Neural cell (in vitro differentiated cells): Measurements from ENCODE around the gene ZBED4. TPM values are rescaled to one million over a fixed set of nuclear protein-coding genes. Genes with fewer than 3 reads are reported as not detected.

Source experiments
- H2AFZ ChIP-seq: fragments of 200-600, 300-800 bp; sonication (generic), shearing (Covaris generic); 2 replicates; pipeline ENCODE4 v1.6.0; 2014; ENCODE audit warnings: low read depth, mild to moderate bottlenecking, antibody characterized with exemption, low read length, moderate library complexity
- H3F3A ChIP-seq: fragments of 200-600 bp; shearing (Covaris generic); 2 replicates; pipeline ENCODE4 v1.6.1; 2016; ENCODE audit warnings: mild to moderate bottlenecking, moderate library complexity, mixed read lengths, antibody characterized with exemption, low read length; ENCODE audit not compliant: insufficient read depth, poor library complexity, severe bottlenecking
- H3K27ac ChIP-seq: fragments of 200-600, 300-800 bp; sonication (generic), shearing (Covaris generic); 2 replicates; pipeline ENCODE4 v1.5.1; 2014; ENCODE audit warnings: mild to moderate bottlenecking, low read length, moderate library complexity
- H3K27me3 ChIP-seq: fragments of 300-800, 200-600 bp; sonication (generic), shearing (Covaris generic); 2 replicates; pipeline ENCODE4 v1.6.0; 2014; ENCODE audit warnings: mild to moderate bottlenecking, low read depth, low read length, moderate library complexity; ENCODE audit not compliant: insufficient read depth
- H3K36me3 ChIP-seq: fragments of 300-800, 200-600 bp; sonication (generic), shearing (Covaris generic); 2 replicates; pipeline ENCODE4 v1.5.1; 2014; ENCODE audit warnings: mild to moderate bottlenecking, antibody characterized with exemption, low read length, moderate library complexity; ENCODE audit not compliant: insufficient read depth
- H3K4me2 ChIP-seq: fragments of 300-800, 200-600 bp; sonication (generic), shearing (Covaris generic); 2 replicates; pipeline ENCODE4 v1.6.0; 2014; ENCODE audit warnings: mild to moderate bottlenecking, low read length
- H3K4me3 ChIP-seq: fragments of 300-800, 200-600 bp; sonication (generic), shearing (Covaris generic); 2 replicates; pipeline ENCODE4 v1.5.1; 2014; ENCODE audit warnings: mild to moderate bottlenecking, low read length, moderate library complexity
- H3K79me2 ChIP-seq: fragments of 200-600 bp; shearing (Covaris generic); replicated peaks from 2 replicates; pipeline ENCODE4 v1.6.0; 2014; ENCODE audit warnings: mild to moderate bottlenecking, low read length, moderate library complexity; ENCODE audit not compliant: insufficient read depth
- H3K9ac ChIP-seq: fragments of 300-800, 200-600 bp; sonication (generic), shearing (Covaris generic); 2 replicates; pipeline ENCODE4 v1.6.1; 2016; ENCODE audit warnings: mild to moderate bottlenecking, low read length, mixed read lengths
- H3K9me2 ChIP-seq: fragments of 200-600 bp; shearing (Covaris generic); 2 replicates; pipeline ENCODE4 v1.6.1; 2016; ENCODE audit warnings: mild to moderate bottlenecking, low read length, mixed read lengths; ENCODE audit not compliant: insufficient read depth
- H3K9me3 ChIP-seq: fragments of 200-600, 300-800 bp; sonication (generic), shearing (Covaris generic); 2 replicates; pipeline ENCODE4 v1.6.1; 2016; ENCODE audit warnings: mild to moderate bottlenecking, mixed run types, low read length, moderate library complexity, mixed read lengths
- H4K20me1 ChIP-seq: fragments of 200-600 bp; shearing (Covaris generic); 2 replicates; pipeline ENCODE4 v1.6.1; 2016; ENCODE audit warnings: mild to moderate bottlenecking, mixed run types; ENCODE audit not compliant: insufficient read depth
- EZH2 ChIP-seq: fragments of 200-600, 300-800 bp; shearing (Covaris generic), sonication (generic); IDR thresholded peaks from 2 replicates; pipeline ENCODE4 v1.6.1; 2014; ENCODE audit warnings: antibody characterized with exemption, low read length, borderline replicate concordance, mild to moderate bottlenecking; ENCODE audit not compliant: insufficient read depth, poor library complexity, severe bottlenecking
- MXI1 ChIP-seq: fragments of 450-650 bp; conservative IDR thresholded peaks from 2 replicates; pipeline ENCODE4 v1.6.1; 2014; ENCODE audit warnings: antibody characterized with exemption, mild to moderate bottlenecking; ENCODE audit not compliant: poor library complexity, severe bottlenecking
- RAD21 ChIP-seq: fragments of 450-650 bp; conservative IDR thresholded peaks from 2 replicates; pipeline ENCODE4 v1.6.1; 2014; ENCODE audit warnings: antibody characterized with exemption, mild to moderate bottlenecking, moderate library complexity
- SMC3 ChIP-seq: fragments of 450-650 bp; conservative IDR thresholded peaks from 2 replicates; pipeline ENCODE4 v1.6.1; 2014; ENCODE audit warnings: antibody characterized with exemption, mild to moderate bottlenecking, moderate library complexity; ENCODE audit not compliant: poor library complexity
- TAF1 ChIP-seq: IDR thresholded peaks from 2 replicates; pipeline ENCODE4 v1.6.1; 2012; ENCODE audit warnings: low read depth
- polyA plus RNA-seq: library from polyadenylated mRNA; depleted of rRNA; stranded (reverse); fragments of >200 nt; gene quantifications from 2 replicates; pipeline ENCODE4 v1.2.3, GENCODE V29; 2014
- TF ChIP-seq, protein P1 (sequence below): IDR thresholded peaks from 2 replicates; pipeline ENCODE4 v1.6.1; 2012; ENCODE audit warnings: borderline replicate concordance

ZBED4 gene
- polyA plus RNA-seq, 1 donor from 2014 or later, result 15.0 TPM

- H3K27ac ChIP-seq, result no peak overlapping the region
These were observed 18.7 kb downstream of the ZBED4 start for GRCh38 chr22:49872347-49872746.

DNA sequence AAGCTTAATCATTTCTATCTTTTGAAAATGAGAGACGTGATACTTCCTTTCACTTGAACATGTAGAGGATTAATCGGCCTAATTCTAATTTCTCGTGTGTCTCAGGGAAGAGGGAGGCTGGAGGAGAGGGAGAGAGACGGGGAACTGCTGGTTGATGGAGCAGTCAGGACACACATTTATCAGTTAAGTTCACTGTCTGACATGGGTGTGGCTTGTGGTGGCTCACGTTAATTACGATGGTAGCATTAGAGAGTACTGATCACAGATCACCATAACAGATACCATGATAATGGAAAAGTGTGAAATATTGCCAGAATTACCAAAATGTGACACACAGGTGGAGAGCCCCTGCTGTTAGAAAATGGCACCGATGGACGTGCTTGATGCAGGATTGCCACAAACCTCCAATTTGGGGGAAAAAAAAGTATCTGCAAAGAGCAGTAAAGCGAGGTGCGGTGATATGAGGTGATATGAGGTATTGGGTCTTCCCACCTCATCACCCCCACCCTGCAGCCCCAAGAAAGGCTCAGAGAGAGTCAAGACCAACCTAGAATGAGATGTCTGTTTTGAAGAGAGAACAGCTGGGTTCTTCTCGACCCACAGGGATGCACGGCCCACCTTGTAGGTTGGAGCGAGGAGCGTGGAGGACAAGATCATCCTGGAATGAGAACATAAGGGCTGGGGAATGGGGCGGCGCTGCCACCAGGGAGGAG, 19.7 kb downstream of the ZBED4 start:
- Histone ChIP-seq H3K27me3 (no peaks in the 10 kb centered on the region), H3K4me2 (no peak overlapping the region), H3K27ac (no peak overlapping the region), H3K79me2 (peaks cover 82% of the 10 kb centered on the region), H3K9me3 (peaks cover 7% of the 10 kb centered on the region), H3F3A (no peaks in the 10 kb centered on the region), H3K4me3 (no peak overlapping the region), H3K36me3 (no peaks in the 10 kb centered on the region), H4K20me1 (no peaks in the 10 kb centered on the region), H3K9me2 (no peaks in the 10 kb centered on the region), H3K9ac (no peak overlapping the region), H2AFZ (no peak overlapping the region)
- TF ChIP-seq, protein P1, sequence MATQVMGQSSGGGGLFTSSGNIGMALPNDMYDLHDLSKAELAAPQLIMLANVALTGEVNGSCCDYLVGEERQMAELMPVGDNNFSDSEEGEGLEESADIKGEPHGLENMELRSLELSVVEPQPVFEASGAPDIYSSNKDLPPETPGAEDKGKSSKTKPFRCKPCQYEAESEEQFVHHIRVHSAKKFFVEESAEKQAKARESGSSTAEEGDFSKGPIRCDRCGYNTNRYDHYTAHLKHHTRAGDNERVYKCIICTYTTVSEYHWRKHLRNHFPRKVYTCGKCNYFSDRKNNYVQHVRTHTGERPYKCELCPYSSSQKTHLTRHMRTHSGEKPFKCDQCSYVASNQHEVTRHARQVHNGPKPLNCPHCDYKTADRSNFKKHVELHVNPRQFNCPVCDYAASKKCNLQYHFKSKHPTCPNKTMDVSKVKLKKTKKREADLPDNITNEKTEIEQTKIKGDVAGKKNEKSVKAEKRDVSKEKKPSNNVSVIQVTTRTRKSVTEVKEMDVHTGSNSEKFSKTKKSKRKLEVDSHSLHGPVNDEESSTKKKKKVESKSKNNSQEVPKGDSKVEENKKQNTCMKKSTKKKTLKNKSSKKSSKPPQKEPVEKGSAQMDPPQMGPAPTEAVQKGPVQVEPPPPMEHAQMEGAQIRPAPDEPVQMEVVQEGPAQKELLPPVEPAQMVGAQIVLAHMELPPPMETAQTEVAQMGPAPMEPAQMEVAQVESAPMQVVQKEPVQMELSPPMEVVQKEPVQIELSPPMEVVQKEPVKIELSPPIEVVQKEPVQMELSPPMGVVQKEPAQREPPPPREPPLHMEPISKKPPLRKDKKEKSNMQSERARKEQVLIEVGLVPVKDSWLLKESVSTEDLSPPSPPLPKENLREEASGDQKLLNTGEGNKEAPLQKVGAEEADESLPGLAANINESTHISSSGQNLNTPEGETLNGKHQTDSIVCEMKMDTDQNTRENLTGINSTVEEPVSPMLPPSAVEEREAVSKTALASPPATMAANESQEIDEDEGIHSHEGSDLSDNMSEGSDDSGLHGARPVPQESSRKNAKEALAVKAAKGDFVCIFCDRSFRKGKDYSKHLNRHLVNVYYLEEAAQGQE, result no peak
- TF ChIP-seq TAF1 (no peak), RAD21 (no peak)

More at GRCh38 chr22:49872347-49872746, 18.7 kb downstream of the ZBED4 start:
- Histone ChIP-seq H3K9me3 (peaks cover 13% of the 10 kb centered on the region), H3K36me3 (no peaks in the 10 kb centered on the region), H3K4me3 (no peak overlapping the region), H3K9ac (no peak overlapping the region), H3K4me2 (no peak overlapping the region), H3K27me3 (no peaks in the 10 kb centered on the region), H3K79me2 (peaks cover 84% of the 10 kb centered on the region), H3F3A (no peaks in the 10 kb centered on the region), H3K9me2 (no peaks in the 10 kb centered on the region), H2AFZ (no peak overlapping the region), H4K20me1 (no peaks in the 10 kb centered on the region)
- no peak for TF ChIP-seq MXI1
- TF ChIP-seq, protein P1, result no peak
- no peak for TF ChIP-seq EZH2
- TF ChIP-seq SMC3, result no peak
- TF ChIP-seq RAD21, result no peak
- TF ChIP-seq TAF1, result no peak
